NCI-H1105 (cell line): ENCODE results near the gene VSTM2B.
"Not testable (repeated sequence)": the region's sequence is repeated elsewhere in the genome, so short reads cannot be mapped to it uniquely, and the experiment has no call there.

Experiments
- DNase-seq: peaks from one replicate; lab custom pipeline; 2025; lab: John Stamatoyannopoulos, UW

VSTM2B gene

GRCh38 chr19:29525901-29526729 lies at the start of gene VSTM2B:
VSTM2B (plus strand) TSS chr19:29525994; CDS start chr19:29526584, 590 bp downstream.
- DNase-seq = no peak

DNA sequence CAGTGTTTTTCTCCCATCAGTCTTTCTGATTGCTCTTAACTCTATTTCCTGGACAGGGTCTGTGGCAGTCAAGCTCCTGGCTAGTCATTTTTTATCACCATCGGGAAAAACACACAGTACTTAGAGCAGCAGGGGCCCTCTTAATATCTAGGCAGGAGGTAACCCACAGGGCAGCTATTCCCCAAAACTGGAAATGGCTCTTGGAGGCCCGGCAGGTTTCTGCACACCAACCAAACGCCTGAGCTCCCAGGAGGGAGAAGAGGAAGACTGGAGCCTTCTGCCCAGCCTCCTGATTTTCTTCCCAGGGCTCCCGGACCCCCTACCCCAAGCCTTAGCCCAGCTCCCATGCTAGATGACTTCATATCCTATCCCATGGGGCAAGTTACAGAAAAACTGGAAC lies 49.3 kb upstream of the VSTM2B start:
- DNase-seq = no peak

GRCh38 chr19:29477831-29478577 lies 47.8 kb upstream of the VSTM2B start:
- no peak for DNase-seq

DNA sequence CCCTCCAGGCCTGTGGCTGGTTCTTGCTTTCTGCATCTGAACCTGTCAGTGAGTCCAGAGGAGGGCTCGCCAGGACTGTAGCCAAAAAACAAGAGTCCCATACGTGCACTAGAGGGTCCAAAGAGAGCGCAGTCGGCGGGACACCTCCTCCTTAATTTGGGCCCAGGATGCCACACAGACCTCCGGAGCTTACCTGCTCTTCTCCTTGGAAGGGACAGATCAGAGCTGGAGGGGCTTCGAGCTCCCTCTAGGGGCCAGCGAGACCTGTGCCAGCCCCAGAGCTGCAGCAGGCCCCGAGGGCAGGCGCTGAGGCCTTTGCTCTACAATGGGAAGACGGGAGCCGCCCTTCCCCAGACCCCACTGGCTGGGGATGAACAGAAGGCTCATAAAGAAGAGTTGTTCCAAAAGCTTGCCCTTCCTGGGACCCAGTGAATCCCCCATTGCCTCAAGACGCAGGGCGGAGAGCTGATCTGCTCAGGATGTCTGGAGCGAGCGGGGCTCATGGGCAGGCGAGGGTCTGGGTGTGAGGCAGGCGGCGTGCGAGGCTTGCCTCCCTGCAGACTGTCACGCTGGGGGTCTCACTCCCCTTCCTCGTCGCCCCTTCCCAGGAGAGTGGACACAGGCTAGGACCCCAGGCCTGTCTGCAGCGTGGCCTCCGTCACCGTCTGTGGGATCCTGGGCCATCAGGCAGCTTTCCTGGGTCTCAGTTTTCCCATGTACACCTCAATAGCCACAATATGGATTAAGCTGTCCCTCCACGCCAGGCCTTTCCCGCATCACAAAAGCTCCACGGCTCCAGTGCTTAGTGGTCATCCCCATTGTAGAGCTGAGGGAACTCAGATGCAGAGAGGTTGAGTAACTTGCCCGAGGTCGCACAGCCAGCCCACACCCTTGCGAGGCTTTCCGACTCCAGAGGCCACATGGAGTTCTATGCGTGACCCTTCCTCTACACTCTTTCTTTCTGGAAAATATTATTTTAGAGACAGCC lies 46.9 kb upstream of the VSTM2B start:
- peak; percentile 7 for DNase-seq

- no peak for DNase-seq
Measured at GRCh38 chr19:29479941-29480340, 45.9 kb upstream of the VSTM2B start.

DNA sequence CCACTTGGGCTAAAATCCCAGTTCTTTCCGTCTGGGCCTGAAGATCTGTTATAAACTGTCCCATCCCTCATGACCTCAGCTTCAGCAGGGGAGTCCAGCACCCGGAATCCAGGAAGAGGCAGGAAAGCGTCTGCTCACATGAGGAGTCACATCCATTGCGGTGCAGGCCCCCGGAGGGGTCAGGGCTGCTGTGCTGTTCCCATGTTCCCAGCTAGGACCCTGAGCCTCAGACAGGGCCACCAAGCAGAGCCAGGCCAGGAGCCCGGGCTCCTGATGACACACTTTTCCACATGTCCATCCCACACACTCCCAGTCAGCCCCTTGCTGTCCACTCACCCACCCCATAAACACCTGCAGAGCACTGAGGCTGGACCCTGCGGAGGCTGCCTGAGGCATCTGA lies 45.3 kb upstream of the VSTM2B start:
- no peak for DNase-seq

- no peak for DNase-seq
Measured at GRCh38 chr19:29482855-29483640, 42.7 kb upstream of the VSTM2B start.

GRCh38 chr19:29483641-29483920 lies 42.2 kb upstream of the VSTM2B start:
- no peak for DNase-seq

- DNase-seq = no peak
Measured at GRCh38 chr19:29483944-29484581, 41.7 kb upstream of the VSTM2B start.

GRCh38 chr19:29484876-29485275 lies 40.9 kb upstream of the VSTM2B start:
- no peak for DNase-seq

DNA sequence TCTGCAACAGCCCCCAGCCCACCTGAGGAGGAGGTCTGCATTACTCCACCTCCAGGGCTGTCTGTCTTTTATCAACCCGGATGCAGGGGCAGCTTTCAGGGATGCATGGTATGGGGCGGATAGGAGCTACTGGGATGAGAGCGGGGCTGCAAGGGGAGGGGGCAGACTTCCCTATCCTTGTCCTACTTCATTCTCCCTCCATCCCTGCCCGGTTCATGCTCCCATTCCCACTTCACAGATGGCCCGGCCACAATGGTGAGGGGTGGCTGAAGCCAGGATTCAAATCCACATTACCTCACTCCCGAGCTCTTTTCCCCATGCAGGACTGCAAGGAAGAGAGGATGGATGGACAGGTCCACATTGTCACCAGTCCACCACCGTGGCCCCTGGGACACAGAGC lies 40.5 kb upstream of the VSTM2B start:
- DNase-seq = no peak

- not testable (repeated sequence) for DNase-seq
Measured at GRCh38 chr19:29486961-29487360, 38.8 kb upstream of the VSTM2B start.

DNA sequence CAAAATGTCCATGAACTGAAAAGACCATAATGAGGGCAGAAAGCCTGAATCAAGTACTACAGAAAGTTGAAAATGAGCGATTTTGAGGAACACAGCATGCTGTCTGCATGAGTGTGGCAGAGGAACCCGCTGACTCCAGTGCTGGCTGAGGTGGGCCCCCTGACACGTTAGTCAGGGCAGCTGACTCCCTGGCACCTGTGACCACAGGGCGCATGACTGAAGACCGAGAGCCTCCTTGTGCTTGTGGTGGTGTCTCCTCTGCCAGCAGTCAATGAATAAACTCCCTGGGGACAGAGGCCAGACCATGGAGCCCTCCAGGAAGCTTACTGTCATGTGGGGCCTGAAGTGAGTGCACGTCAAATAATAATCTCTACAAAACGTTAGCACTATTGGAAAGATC lies 38.4 kb upstream of the VSTM2B start:
- DNase-seq = no peak

DNA sequence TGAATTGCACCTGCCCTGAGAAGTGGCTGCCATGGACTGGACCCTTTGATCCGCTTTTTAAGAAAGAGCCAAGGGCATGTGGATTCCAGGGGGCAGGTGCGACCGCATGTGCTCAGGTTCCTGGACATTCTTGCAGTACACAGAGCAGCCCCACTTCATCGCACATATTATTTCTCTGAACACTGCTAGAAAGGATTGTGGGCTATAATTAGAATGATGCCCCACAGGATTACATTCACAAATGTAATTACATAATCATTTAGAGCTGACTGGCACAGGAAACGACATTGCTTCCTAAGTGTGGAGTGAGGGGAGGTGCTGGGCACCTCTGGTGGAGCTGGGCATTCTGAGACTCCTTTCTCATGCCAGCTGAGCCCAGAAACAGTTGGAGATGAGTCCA lies 37.5 kb upstream of the VSTM2B start:
- no peak for DNase-seq

DNA sequence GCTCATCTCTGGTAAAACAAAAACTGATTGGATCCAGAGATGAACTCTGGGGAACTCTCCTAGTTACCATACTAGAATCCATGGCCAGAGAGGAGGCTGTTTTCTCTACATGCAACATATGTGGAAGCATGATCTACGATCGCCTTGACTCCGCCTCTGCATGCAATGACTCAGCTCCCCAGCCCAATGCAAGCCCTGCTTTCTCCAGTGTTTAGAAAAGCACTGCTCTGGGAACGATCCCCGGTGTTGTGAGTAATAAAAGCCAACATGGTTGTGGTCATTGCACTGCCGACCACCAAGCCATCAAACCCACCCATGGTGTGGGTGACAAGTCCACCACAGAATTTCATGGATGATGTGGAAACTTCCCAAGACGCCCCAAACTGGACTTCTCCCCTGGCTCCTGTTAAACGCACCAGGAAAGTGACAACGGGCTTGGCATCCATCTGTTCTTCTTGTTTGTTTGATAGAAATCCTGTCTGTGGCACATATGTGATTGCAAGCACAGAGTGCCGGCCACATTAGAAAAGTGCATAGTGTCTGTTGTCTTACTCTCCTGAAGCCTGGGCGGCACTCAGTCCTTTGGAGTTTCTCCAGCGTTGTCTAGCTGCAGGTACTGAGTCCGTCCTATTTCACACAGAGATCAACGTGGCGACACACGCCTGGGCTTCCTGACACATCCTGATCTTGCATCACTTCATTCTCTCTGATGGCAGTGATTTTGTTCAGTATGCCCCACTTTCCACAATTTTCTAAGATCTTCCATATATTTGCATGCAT lies 36.4 kb upstream of the VSTM2B start:
- no peak for DNase-seq

DNA sequence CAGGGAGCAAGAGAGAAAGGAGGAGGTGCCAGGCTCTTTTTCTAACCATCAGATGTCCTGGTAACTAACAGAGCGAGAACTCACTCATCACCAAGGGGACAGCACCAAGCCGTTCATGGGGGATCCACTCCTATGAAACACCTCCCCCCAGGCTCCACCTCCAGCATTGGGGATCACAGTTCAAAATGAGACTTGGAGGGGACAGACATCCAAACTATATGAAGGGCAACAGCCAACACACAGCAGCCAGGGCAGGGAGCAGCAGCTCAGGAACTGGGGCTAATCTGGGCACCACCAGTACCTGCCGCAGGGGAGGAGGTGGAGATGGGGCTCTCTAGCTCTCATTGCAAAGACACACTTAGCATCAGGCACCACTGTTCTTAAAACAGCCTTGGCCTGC lies 34.3 kb upstream of the VSTM2B start:
- no peak for DNase-seq

- peak; percentile 7 for DNase-seq
Measured at GRCh38 chr19:29491995-29492577, 33.7 kb upstream of the VSTM2B start.

DNA sequence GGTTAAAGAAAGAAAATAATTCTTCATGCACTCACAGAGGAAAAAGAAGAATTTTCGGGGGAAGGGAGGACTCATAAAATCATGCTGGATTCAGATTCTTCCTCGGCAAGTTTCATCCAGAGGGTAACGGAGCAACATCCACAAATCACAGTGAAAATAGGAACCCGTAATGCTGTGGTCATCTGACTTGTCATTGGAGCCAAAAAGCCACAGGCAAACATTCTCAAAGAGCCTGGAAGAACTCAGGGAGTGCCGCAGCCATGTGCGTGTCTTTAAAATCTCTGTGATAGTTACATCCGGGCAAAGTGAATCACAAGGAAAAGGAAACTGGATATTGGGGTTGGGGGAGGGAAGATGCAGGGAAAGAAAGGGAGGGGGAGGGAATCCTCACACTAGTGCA lies 33.0 kb upstream of the VSTM2B start:
- no peak for DNase-seq

- DNase-seq = no peak
Measured at GRCh38 chr19:29495091-29495490, 30.7 kb upstream of the VSTM2B start.

DNA sequence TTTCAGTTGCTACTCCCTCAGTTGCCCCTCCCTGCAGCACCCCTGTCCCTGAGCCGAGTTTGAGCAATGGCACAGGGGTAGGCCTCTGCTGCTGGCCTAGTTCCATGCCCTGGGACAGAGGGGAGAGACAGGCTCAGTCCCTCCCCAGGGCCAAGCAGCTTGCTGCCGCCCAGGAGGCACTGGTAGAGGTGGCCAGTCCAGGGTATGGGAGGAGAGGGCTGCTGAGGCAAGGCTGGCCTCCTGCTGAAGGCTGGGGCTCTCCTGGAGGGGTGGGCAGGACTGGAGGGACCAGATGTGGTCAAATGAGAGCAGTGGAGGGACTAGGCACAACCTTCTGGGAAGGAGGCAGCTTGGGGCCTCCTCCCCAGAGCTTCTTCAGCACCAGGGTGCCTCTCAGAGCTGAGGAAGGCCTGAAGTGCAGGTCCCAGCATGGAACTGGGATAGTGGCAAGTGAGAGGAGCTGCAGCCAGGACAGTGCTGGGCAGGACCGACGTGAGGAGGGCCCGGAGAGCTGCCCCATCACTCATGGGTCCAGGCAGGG lies 29.8 kb upstream of the VSTM2B start:
- no peak for DNase-seq
